H1 (cell line): ENCODE data around the gene TMEM107. TPM values are rescaled to one million over a fixed set of nuclear protein-coding genes. Genes with fewer than 3 reads are reported as not detected.

Experiments used
- ATF2 ChIP-seq: IDR thresholded peaks from 2 replicates; pipeline ENCODE4 v1.6.1; 2012; ENCODE audit warnings: low read length, inconsistent platforms
- BRCA1 ChIP-seq: IDR thresholded peaks from 2 replicates; pipeline ENCODE4 v1.6.1; 2012; ENCODE audit warnings: low read depth, low read length, improper control_type of control experiment
- CHD2 ChIP-seq: IDR thresholded peaks from 2 replicates; pipeline ENCODE4 v1.6.1; 2012; ENCODE audit warnings: low read length, improper control_type of control experiment
- CREB1 ChIP-seq: IDR thresholded peaks from 2 replicates; pipeline ENCODE4 v1.6.1; 2012; ENCODE audit warnings: inconsistent platforms
- CTBP2 ChIP-seq: IDR thresholded peaks from 2 replicates; pipeline ENCODE4 v1.7.0; 2011; ENCODE audit warnings: borderline replicate concordance, mild to moderate bottlenecking, moderate library complexity, mixed read lengths, low read length; ENCODE audit not compliant: insufficient read depth, insufficient read length
- EGR1 ChIP-seq: IDR thresholded peaks from 2 replicates; pipeline ENCODE4 v1.6.1; 2011; ENCODE audit warnings: low read depth, low read length, borderline replicate concordance
- EZH2 ChIP-seq: fragments of 200-600 bp; sonication (generic); IDR thresholded peaks from 2 replicates; pipeline ENCODE4 v1.7.1; 2012; ENCODE audit warnings: low read depth, mild to moderate bottlenecking, moderate library complexity, low read length, inconsistent platforms; ENCODE audit not compliant: severe bottlenecking
- GTF2F1 ChIP-seq: IDR thresholded peaks from 2 replicates; pipeline ENCODE4 v1.6.1; 2012; ENCODE audit warnings: low read depth, low read length, improper control_type of control experiment, borderline replicate concordance
- HDAC2 ChIP-seq, 2 experiments: fragments of 300-600 bp in 1 of 2; sonication (generic) in 1 of 2; IDR thresholded peaks; 2 replicates each; pipeline ENCODE4 v1.6.1; 2011 to 2012; ENCODE audit warnings: low read depth in 2 of 2, low read length in 2 of 2, mild to moderate bottlenecking in 2 of 2, moderate library complexity in 2 of 2, borderline replicate concordance in 1 of 2, inconsistent platforms in 1 of 2
- KDM4A ChIP-seq: IDR thresholded peaks from one replicate; pipeline ENCODE4 v1.7.1; 2012; ENCODE audit warnings: low read depth, mild to moderate bottlenecking, moderate library complexity, low read length, inconsistent platforms; ENCODE audit not compliant: severe bottlenecking
- KDM5A ChIP-seq: fragments of 200-600 bp; IDR thresholded peaks from 2 replicates; pipeline ENCODE4 v1.7.1; 2012; ENCODE audit warnings: mild to moderate bottlenecking, low read length, inconsistent platforms, mixed read lengths
- NRF1 ChIP-seq: IDR thresholded peaks from 2 replicates; pipeline ENCODE4 v1.6.1; 2011; ENCODE audit warnings: mild to moderate bottlenecking, low read depth, low read length, improper control_type of control experiment
- PHF8 ChIP-seq: fragments of 200-600 bp; sonication (generic); conservative IDR thresholded peaks from 2 replicates; pipeline ENCODE4 v1.7.1; 2012; ENCODE audit warnings: low read depth, mild to moderate bottlenecking, inconsistent platforms, low read length, moderate library complexity
- POLR2A ChIP-seq, 2 experiments: IDR thresholded peaks; 1 replicate in 1 of 2; 2 replicates in 1 of 2; pipeline ENCODE4 v1.6.1; 2011; ENCODE audit warnings: low read depth in 2 of 2, low read length in 2 of 2, mild to moderate bottlenecking in 2 of 2; ENCODE audit errors: control extremely low read depth in 1 of 2
- POLR2AphosphoS5 ChIP-seq: IDR thresholded peaks from 2 replicates; pipeline ENCODE4 v1.6.1; 2011; ENCODE audit warnings: low read depth, low read length
- RXRA ChIP-seq: IDR thresholded peaks from 2 replicates; pipeline ENCODE4 v1.6.1; 2011; ENCODE audit warnings: low read depth, mild to moderate bottlenecking, low read length, moderate library complexity; ENCODE audit not compliant: insufficient read depth
- SIN3A ChIP-seq, 2 experiments: IDR thresholded peaks in 1 of 2; conservative IDR thresholded peaks in 1 of 2; 2 replicates each; pipeline ENCODE4 v1.6.1; 2011 to 2012; ENCODE audit warnings: low read length in 2 of 2, improper control_type of control experiment in 1 of 2, low read depth in 1 of 2, mild to moderate bottlenecking in 1 of 2
- SIX5 ChIP-seq: IDR thresholded peaks from 2 replicates; pipeline ENCODE4 v1.6.1; 2011; ENCODE audit warnings: mild to moderate bottlenecking, low read depth, low read length
- SP4 ChIP-seq: IDR thresholded peaks from 2 replicates; pipeline ENCODE4 v1.6.1; 2012; ENCODE audit warnings: low read length, inconsistent platforms
- SUZ12 ChIP-seq: fragments of 200-600 bp; sonication (generic); IDR thresholded peaks from 2 replicates; pipeline ENCODE4 v1.6.1; 2012; ENCODE audit warnings: mild to moderate bottlenecking, inconsistent platforms, low read length, moderate library complexity, mixed read lengths
- TAF1 ChIP-seq: IDR thresholded peaks from 2 replicates; pipeline ENCODE4 v1.6.1; 2011; ENCODE audit warnings: mild to moderate bottlenecking, low read depth, low read length
- TCF12 ChIP-seq: IDR thresholded peaks from 2 replicates; pipeline ENCODE4 v1.6.1; 2011; ENCODE audit warnings: low read depth, mild to moderate bottlenecking, low read length
- TEAD4 ChIP-seq: IDR thresholded peaks from 2 replicates; pipeline ENCODE4 v1.6.1; 2012; ENCODE audit warnings: low read depth, low read length, inconsistent platforms, mixed read lengths
- polyA plus RNA-seq, 7 experiments: library from polyadenylated mRNA; depleted of rRNA in 3 of 7; stranded (reverse) in 5 of 7; unstranded in 2 of 7; fragments of >200 nt in 5 of 7; fragments of 200-250 nt in 2 of 7; gene quantifications; 1 replicate in 5 of 7; 2 replicates in 1 of 7; 4 replicates in 1 of 7; pipeline versions ENCODE4 v1.2.1 to v1.2.3, GENCODE V29; 2011 to 2013; ENCODE audit warnings: missing spikeins in 2 of 7, mixed read lengths in 2 of 7
- total RNA-seq: library from RNA; stranded (reverse); fragmentation: NEBNext Ultra II Directional; extraction: Animal tissue kit (Norgen Biotek cat#: 25700); gene quantifications from 2 replicates; pipeline ENCODE4 v1.2.1, GENCODE V29; 2021

Gene TMEM107
- total and polyA plus RNA-seq, 2 of the 8 experiments (the other 6 are each of a cell fraction or from before 2014, with no cell fraction given): 17.3 to 21.5 TPM

DNA sequence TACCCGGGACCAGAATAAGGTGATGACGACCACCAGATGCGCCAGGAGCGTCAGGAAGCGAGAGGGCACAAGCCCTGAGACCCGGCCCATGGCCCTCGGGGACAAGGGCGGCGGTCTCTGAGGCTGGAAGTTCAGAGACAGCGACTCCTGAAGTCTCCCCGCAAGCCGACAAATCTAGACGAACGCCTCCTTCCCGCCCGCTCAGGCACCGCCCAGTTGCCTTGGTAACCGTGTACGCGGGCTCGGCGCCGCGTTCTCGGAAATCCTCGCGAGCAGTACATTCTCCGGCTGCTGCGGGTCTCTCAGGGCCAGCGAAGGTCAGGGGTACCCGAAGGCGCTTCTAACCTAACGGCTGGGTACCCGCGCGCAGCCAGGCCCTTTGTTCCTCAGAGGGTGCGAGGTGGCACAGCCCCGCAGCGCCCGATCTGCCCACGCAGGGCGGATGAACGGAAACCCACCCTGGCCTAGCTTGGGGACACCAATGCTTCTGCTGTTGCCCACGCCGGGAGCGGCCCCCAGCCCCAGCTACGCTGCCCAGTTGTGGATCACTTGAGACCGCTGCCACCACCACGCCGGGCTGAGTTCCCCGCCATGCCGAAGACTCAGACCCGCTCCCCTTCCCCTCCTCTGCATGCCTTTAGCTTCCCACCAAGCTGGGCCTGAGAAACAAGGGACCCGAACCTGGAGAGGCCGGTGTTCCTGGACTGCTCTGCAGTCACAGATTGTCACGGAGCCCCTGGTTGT is at the start of gene TMEM107 (continued):
- TF ChIP-seq CTBP2 (no peak), EZH2 (no peak), SIX5 (no peak), POLR2A (IDR thresholded peaks at IDR 0.05; ENCODE audit: control extremely low read depth in 1 of 2, low read depth in 2 of 2, low read length in 2 of 2) (peak in 1 of 2 experiments; percentile 84; a peak in 2 of 3 replicates), ATF2 (no peak), HDAC2 (IDR thresholded peaks at IDR 0.05; ENCODE audit: borderline replicate concordance in 1 of 2, low read depth in 2 of 2, low read length in 2 of 2) (no peak), TEAD4 (peak; percentile 9; the same call in 1 of the 2 replicates), NRF1 (no peak), CHD2 (peak; percentile 96), SIN3A (conservative IDR thresholded peaks at IDR 0.05 in 1 of 2, IDR thresholded peaks at IDR 0.05 in 1 of 2; ENCODE audit: low read depth in 1 of 2, low read length in 2 of 2) (peak; percentile 79 to 90; a peak in 2 of 4 replicates), SUZ12 (no peak), EGR1 (no peak), KDM5A (no peak), TCF12 (no peak), RXRA (no peak), KDM4A (peak; percentile 41), CREB1 (peak; percentile 72), TAF1 (peak; percentile 80), GTF2F1 (no peak), SP4 (no peak), PHF8 (no peak), POLR2AphosphoS5 (0 out of 2 replicates have a peak, but pooled peaks have one; percentile 15), BRCA1 (peak; percentile 83)
